Testis (tissue), 2 donors: ENCODE data around the gene ARL15.

Source experiments
- POLR2A ChIP-seq: fragments of 450-650 bp; IDR thresholded peaks from one replicate; pipeline ENCODE4 v1.6.1; 2017; ENCODE audit warnings: antibody characterized with exemption, mild to moderate bottlenecking, moderate library complexity
- TF ChIP-seq, protein P1 (sequence below), 3 experiments: fragments of 450-650 bp in 2 of 3; fragments of 200-600 bp in 1 of 3; sonication (generic) in 1 of 3; IDR thresholded peaks; one replicate each; pipeline ENCODE4 v1.5.1; 2016 to 2019; ENCODE audit warnings: antibody characterized with exemption in 3 of 3, mild to moderate bottlenecking in 2 of 3, moderate library complexity in 1 of 3

DNA sequence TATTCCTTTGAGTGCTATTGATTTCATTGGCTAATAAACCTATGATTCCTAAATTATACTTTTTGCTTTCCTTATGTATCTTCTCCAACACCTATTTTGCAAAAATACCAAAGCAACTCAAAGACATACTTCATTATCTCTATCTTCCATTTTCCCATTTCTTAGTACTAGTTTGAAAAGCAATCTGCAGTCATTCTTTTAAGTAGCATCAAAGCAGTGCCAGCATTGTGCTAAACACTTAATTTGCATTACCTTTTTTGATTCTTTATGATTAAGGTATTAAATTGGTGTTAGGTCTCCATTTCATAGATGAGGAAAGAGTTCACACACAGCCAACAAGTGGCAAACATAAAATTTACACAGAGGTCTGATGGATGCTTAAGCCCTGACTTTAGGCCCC is 330.3 kb downstream of the ARL15 start:
- TF ChIP-seq, protein P1, sequence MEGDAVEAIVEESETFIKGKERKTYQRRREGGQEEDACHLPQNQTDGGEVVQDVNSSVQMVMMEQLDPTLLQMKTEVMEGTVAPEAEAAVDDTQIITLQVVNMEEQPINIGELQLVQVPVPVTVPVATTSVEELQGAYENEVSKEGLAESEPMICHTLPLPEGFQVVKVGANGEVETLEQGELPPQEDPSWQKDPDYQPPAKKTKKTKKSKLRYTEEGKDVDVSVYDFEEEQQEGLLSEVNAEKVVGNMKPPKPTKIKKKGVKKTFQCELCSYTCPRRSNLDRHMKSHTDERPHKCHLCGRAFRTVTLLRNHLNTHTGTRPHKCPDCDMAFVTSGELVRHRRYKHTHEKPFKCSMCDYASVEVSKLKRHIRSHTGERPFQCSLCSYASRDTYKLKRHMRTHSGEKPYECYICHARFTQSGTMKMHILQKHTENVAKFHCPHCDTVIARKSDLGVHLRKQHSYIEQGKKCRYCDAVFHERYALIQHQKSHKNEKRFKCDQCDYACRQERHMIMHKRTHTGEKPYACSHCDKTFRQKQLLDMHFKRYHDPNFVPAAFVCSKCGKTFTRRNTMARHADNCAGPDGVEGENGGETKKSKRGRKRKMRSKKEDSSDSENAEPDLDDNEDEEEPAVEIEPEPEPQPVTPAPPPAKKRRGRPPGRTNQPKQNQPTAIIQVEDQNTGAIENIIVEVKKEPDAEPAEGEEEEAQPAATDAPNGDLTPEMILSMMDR (IDR thresholded peaks at IDR 0.05), result no peak
- TF ChIP-seq POLR2A, result no peak
